H1 (cell line): Measurements from ENCODE around the gene SGCG. TPM values are rescaled to one million over a fixed set of nuclear protein-coding genes. Genes with fewer than 3 reads are reported as not detected.

Experiments used
- CTCF ChIA-PET: fragments of 300-600 bp; sonication (Branson Sonifier 250); formaldehyde crosslinking; loops from one replicate; lab custom pipeline; 2021; ENCODE audit not compliant: partially characterized antibody; lab: Charles Lee
- POLR2A ChIA-PET: fragments of 300-600 bp; sonication (Branson Sonifier 250); formaldehyde crosslinking; loops from one replicate; lab custom pipeline; 2021; ENCODE audit warnings: inconsistent platforms; ENCODE audit not compliant: partially characterized antibody; lab: Charles Lee
- DNase-seq, 2 experiments: peaks; one replicate each; pipeline versions ENCODE4 v3.0.0 to v3.0.0-alpha.2; 2010 to 2022; ENCODE audit warnings: low spot score in 2 of 2, low read depth in 1 of 2, mixed read lengths in 1 of 2
- FAIRE-seq: peaks from 2 replicates; lab custom pipeline; 2011; peaks lifted over from hg19 to GRCh38; lab: Jason Lieb, UNC
- H2AFZ ChIP-seq: 2 replicates; pipeline ENCODE4 v1.8.1; 2012; ENCODE audit warnings: low read length, inconsistent platforms
- H2AK5ac ChIP-seq: 2 replicates; pipeline ENCODE4 v1.6.1; 2013; ENCODE audit warnings: low read depth, low read length
- H2BK120ac ChIP-seq: replicated peaks from 2 replicates; pipeline ENCODE3; 2013; ENCODE audit warnings: low read depth, low read length, inconsistent platforms
- H2BK12ac ChIP-seq: 2 replicates; pipeline ENCODE4 v1.6.1; 2013; ENCODE audit warnings: low read depth, low read length
- H2BK15ac ChIP-seq: 2 replicates; pipeline ENCODE4 v1.6.1; 2013; ENCODE audit warnings: low read length
- H2BK20ac ChIP-seq: 2 replicates; pipeline ENCODE4 v1.6.1; 2013; ENCODE audit warnings: low read length
- H2BK5ac ChIP-seq: 2 replicates; pipeline ENCODE4 v1.6.1; 2013; ENCODE audit warnings: low read depth, low read length
- H3K14ac ChIP-seq: 2 replicates; pipeline ENCODE4 v1.6.1; 2013; ENCODE audit warnings: inconsistent platforms; ENCODE audit not compliant: insufficient read length
- H3K18ac ChIP-seq: 2 replicates; pipeline ENCODE4 v1.6.1; 2013; ENCODE audit warnings: low read length; ENCODE audit errors: extremely low read depth
- H3K23ac ChIP-seq: 2 replicates; pipeline ENCODE4 v1.6.1; 2013; ENCODE audit warnings: inconsistent platforms; ENCODE audit not compliant: insufficient read length
- H3K23me2 ChIP-seq: 2 replicates; pipeline ENCODE4 v1.6.1; 2013; ENCODE audit warnings: low read depth, low read length
- H3K27ac ChIP-seq: 2 replicates; pipeline ENCODE4 v1.6.1; 2011; ENCODE audit warnings: low read depth, low read length, inconsistent platforms
- H3K27me3 ChIP-seq, 4 experiments: replicated peaks in 1 of 4; 1 replicate in 1 of 4; 2 replicates in 3 of 4; pipeline versions ENCODE4 v1.6.1 to v1.8.1; 2011 to 2013; ENCODE audit warnings: low read length in 3 of 4, mild to moderate bottlenecking in 3 of 4, inconsistent platforms in 2 of 4, mixed read lengths in 2 of 4, moderate library complexity in 1 of 4; ENCODE audit not compliant: control insufficient read depth in 3 of 4, insufficient read depth in 3 of 4; ENCODE audit errors: extremely low read depth in 1 of 4
- H3K36me3 ChIP-seq, 4 experiments: 2 replicates each; pipeline versions ENCODE4 v1.6.1 to v1.8.1; 2011 to 2013; ENCODE audit warnings: mild to moderate bottlenecking in 4 of 4, low read length in 3 of 4, moderate library complexity in 2 of 4, control low read depth in 1 of 4, inconsistent platforms in 1 of 4; ENCODE audit not compliant: insufficient read depth in 4 of 4, control insufficient read depth in 2 of 4
- H3K4ac ChIP-seq: replicated peaks from 2 replicates; pipeline ENCODE3; 2013; ENCODE audit warnings: low read length, low read depth, mixed read lengths, inconsistent platforms; ENCODE audit not compliant: insufficient read length
- H3K4me1 ChIP-seq, 4 experiments: replicated peaks in 1 of 4; 1 replicate in 1 of 4; 2 replicates in 3 of 4; pipeline versions ENCODE4 v1.6.1 to v1.8.1; 2011 to 2013; ENCODE audit warnings: low read length in 3 of 4, inconsistent platforms in 2 of 4, mixed read lengths in 1 of 4; ENCODE audit not compliant: insufficient read depth in 4 of 4, control insufficient read depth in 3 of 4
- H3K4me2 ChIP-seq, 2 experiments: 2 replicates each; pipeline versions ENCODE4 v1.6.1 to v1.8.1; 2011 to 2013; ENCODE audit warnings: low read depth in 2 of 2, low read length in 2 of 2, control low read depth in 1 of 2, inconsistent platforms in 1 of 2, mild to moderate bottlenecking in 1 of 2; ENCODE audit not compliant: insufficient read depth in 1 of 2
- H3K4me3 ChIP-seq, 4 experiments: fragments of 200-600, 300-600 bp in 1 of 4; sonication (generic), shearing (Covaris generic), sonication (Bioruptor Twin) in 1 of 4; 2 replicates each; pipeline versions ENCODE4 v1.5.1 to v1.8.1; 2011 to 2016; ENCODE audit warnings: low read length in 4 of 4, low read depth in 3 of 4, control low read depth in 2 of 4, inconsistent platforms in 2 of 4, mild to moderate bottlenecking in 2 of 4, mixed read lengths in 1 of 4, moderate library complexity in 1 of 4; ENCODE audit not compliant: insufficient read depth in 2 of 4; ENCODE audit errors: extremely low read depth in 1 of 4
- H3K56ac ChIP-seq: replicated peaks from 2 replicates; pipeline ENCODE3; 2013; ENCODE audit warnings: low read depth, mild to moderate bottlenecking, mixed read lengths, low read length, inconsistent platforms; ENCODE audit not compliant: insufficient read length
- H3K79me1 ChIP-seq: 2 replicates; pipeline ENCODE4 v1.6.1; 2013; ENCODE audit warnings: low read depth, low read length, control low read depth
- H3K79me2 ChIP-seq, 2 experiments: 2 replicates each; pipeline versions ENCODE4 v1.6.1 to v1.8.1; 2012 to 2013; ENCODE audit warnings: low read length in 2 of 2, mild to moderate bottlenecking in 2 of 2, inconsistent platforms in 1 of 2; ENCODE audit not compliant: insufficient read depth in 2 of 2, control insufficient read depth in 1 of 2
- H3K9ac ChIP-seq, 4 experiments: replicated peaks in 1 of 4; 1 replicate in 1 of 4; 2 replicates in 3 of 4; pipeline versions ENCODE4 v1.6.1 to v1.8.1; 2011 to 2013; ENCODE audit warnings: low read depth in 3 of 4, low read length in 3 of 4, control low read depth in 2 of 4, mild to moderate bottlenecking in 2 of 4, moderate library complexity in 2 of 4, inconsistent platforms in 1 of 4; ENCODE audit errors: extremely low read depth in 1 of 4
- H3K9me3 ChIP-seq, 2 experiments: 2 replicates each; pipeline versions ENCODE4 v1.6.1 to v1.8.1; 2012 to 2013; ENCODE audit warnings: mild to moderate bottlenecking in 2 of 2, moderate library complexity in 2 of 2, control low read depth in 1 of 2, inconsistent platforms in 1 of 2, low read depth in 1 of 2, low read length in 1 of 2, mixed read lengths in 1 of 2; ENCODE audit not compliant: insufficient read depth in 2 of 2
- H4K20me1 ChIP-seq, 2 experiments: replicated peaks in 1 of 2; 2 replicates each; pipeline versions ENCODE3 to v1.8.1; 2011 to 2013; ENCODE audit warnings: inconsistent platforms in 2 of 2, low read length in 2 of 2, mild to moderate bottlenecking in 1 of 2; ENCODE audit not compliant: insufficient read depth in 2 of 2, control insufficient read depth in 1 of 2
- H4K5ac ChIP-seq: 2 replicates; pipeline ENCODE4 v1.6.1; 2013; ENCODE audit warnings: low read length, low read depth, mixed read lengths, inconsistent platforms; ENCODE audit not compliant: insufficient read length
- H4K8ac ChIP-seq: 2 replicates; pipeline ENCODE4 v1.8.0; 2013; ENCODE audit warnings: mild to moderate bottlenecking, moderate library complexity, low read length, inconsistent platforms; ENCODE audit not compliant: insufficient read depth; ENCODE audit errors: extremely low read depth
- H4K91ac ChIP-seq: replicated peaks from 2 replicates; pipeline ENCODE3; 2013; ENCODE audit warnings: low read length, mixed read lengths, inconsistent platforms; ENCODE audit not compliant: insufficient read length
- CTBP2 ChIP-seq: IDR thresholded peaks from 2 replicates; pipeline ENCODE4 v1.7.0; 2011; ENCODE audit warnings: borderline replicate concordance, mild to moderate bottlenecking, moderate library complexity, mixed read lengths, low read length; ENCODE audit not compliant: insufficient read depth, insufficient read length
- KDM1A ChIP-seq: fragments of 200-600, 300-600 bp; sonication (generic); IDR thresholded peaks from 2 replicates; pipeline ENCODE4 v1.7.1; 2016; ENCODE audit warnings: mild to moderate bottlenecking, low read length, borderline replicate concordance
- NANOG ChIP-seq: IDR thresholded peaks from 2 replicates; pipeline ENCODE4 v1.6.1; 2011; ENCODE audit warnings: low read length, low read depth, mild to moderate bottlenecking, inconsistent platforms; ENCODE audit not compliant: insufficient read depth, poor library complexity, severe bottlenecking
- RAD21 ChIP-seq, 2 experiments: IDR thresholded peaks in 1 of 2; conservative IDR thresholded peaks in 1 of 2; 2 replicates each; pipeline ENCODE4 v1.6.1; 2011; ENCODE audit warnings: low read depth in 2 of 2, low read length in 2 of 2, improper control_type of control experiment in 1 of 2, inconsistent platforms in 1 of 2, mild to moderate bottlenecking in 1 of 2, moderate library complexity in 1 of 2
- RFX5 ChIP-seq: IDR thresholded peaks from 2 replicates; pipeline ENCODE4 v1.6.1; 2011; ENCODE audit warnings: low read depth, low read length, improper control_type of control experiment, borderline replicate concordance
- SIN3A ChIP-seq, 2 experiments: IDR thresholded peaks in 1 of 2; conservative IDR thresholded peaks in 1 of 2; 2 replicates each; pipeline ENCODE4 v1.6.1; 2011 to 2012; ENCODE audit warnings: low read length in 2 of 2, improper control_type of control experiment in 1 of 2, low read depth in 1 of 2, mild to moderate bottlenecking in 1 of 2
- SIX5 ChIP-seq: IDR thresholded peaks from 2 replicates; pipeline ENCODE4 v1.6.1; 2011; ENCODE audit warnings: mild to moderate bottlenecking, low read depth, low read length
- TBP ChIP-seq: IDR thresholded peaks from 2 replicates; pipeline ENCODE4 v1.6.1; 2011; ENCODE audit warnings: low read depth, low read length, improper control_type of control experiment
- TEAD4 ChIP-seq: IDR thresholded peaks from 2 replicates; pipeline ENCODE4 v1.6.1; 2012; ENCODE audit warnings: low read depth, low read length, inconsistent platforms, mixed read lengths
- WGBS, 2 experiments: shearing (Covaris generic) in 1 of 2; methylation state at CpG; one replicate each; pipeline versions ENCODE4 v1.1.6 to v1.1.7; 2013 to 2015; ENCODE audit warnings: low lambda C conversion rate in 2 of 2, mixed read lengths in 2 of 2, inconsistent platforms in 1 of 2, low coverage in 1 of 2, missing lambda C conversion rate in 1 of 2; ENCODE audit not compliant: insufficient replicate concordance in 2 of 2, insufficient coverage in 1 of 2, insufficient read length in 1 of 2; ENCODE audit errors: extremely low coverage in 1 of 2, missing lambda C conversion rate in 1 of 2; 5-methylcytosine and 5-hydroxymethylcytosine counted together
- polyA plus RNA-seq, 7 experiments: library from polyadenylated mRNA; depleted of rRNA in 3 of 7; stranded (reverse) in 5 of 7; unstranded in 2 of 7; fragments of >200 nt in 5 of 7; fragments of 200-250 nt in 2 of 7; gene quantifications; 1 replicate in 5 of 7; 2 replicates in 1 of 7; 4 replicates in 1 of 7; pipeline versions ENCODE4 v1.2.1 to v1.2.3, GENCODE V29; 2011 to 2013; ENCODE audit warnings: missing spikeins in 2 of 7, mixed read lengths in 2 of 7
- total RNA-seq: library from RNA; stranded (reverse); fragmentation: NEBNext Ultra II Directional; extraction: Animal tissue kit (Norgen Biotek cat#: 25700); gene quantifications from 2 replicates; pipeline ENCODE4 v1.2.1, GENCODE V29; 2021
- TF ChIP-seq, protein P1 (sequence below): IDR thresholded peaks from 2 replicates; pipeline ENCODE4 v1.6.1; 2011; ENCODE audit warnings: low read depth, mild to moderate bottlenecking, low read length; ENCODE audit not compliant: insufficient read depth

SGCG gene
- total and polyA plus RNA-seq, 2 of the 8 experiments (the other 6 are each of a cell fraction or from before 2014, with no cell fraction given) = 0.05 TPM; not detected in 1

DNA sequence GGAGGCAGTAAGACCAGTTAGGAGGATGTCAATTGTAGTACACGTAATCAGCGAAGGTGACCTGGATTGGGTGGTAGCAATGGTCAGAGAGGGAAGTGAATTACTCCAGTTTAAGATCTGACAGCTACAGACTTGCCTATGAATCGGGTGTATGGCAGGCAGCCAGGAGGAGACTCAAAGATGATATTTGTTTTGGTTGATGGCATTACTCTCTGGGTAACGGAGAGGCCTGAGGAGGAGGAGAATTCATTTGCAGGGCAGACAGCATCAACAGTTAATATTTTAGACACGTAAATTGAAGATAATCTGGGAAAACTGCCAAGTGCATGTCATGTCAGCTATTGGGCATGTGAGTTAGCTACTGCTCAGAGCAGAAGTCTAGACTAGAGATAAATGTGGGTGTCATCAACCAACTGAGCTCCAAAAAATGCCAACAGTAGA is 109.2 kb downstream of the SGCG start:
- no peak overlapping the region for H2BK20ac ChIP-seq
- no peak overlapping the region for H3K4me2 ChIP-seq
- FAIRE-seq = no peak
- no peak overlapping the region for H2BK120ac ChIP-seq
- H3K56ac ChIP-seq = no peak overlapping the region
- no peak overlapping the region for H3K4me3 ChIP-seq
- no peak overlapping the region for H2BK15ac ChIP-seq
- no peak overlapping the region for H3K4ac ChIP-seq
- no peaks in the 10 kb centered on the region for H3K79me1 ChIP-seq
- H4K5ac ChIP-seq = no peak overlapping the region
- H3K9me3 ChIP-seq = no peaks in the 10 kb centered on the region
- no peaks in the 10 kb centered on the region for H3K4me1 ChIP-seq
- H3K27ac ChIP-seq = no peak overlapping the region
- H3K23ac ChIP-seq = no peak overlapping the region
- H3K36me3 ChIP-seq = no peaks in the 10 kb centered on the region; a peak in 1 of 8 replicates
- DNase-seq = no peak
- no peak overlapping the region for H2BK12ac ChIP-seq
- no peak overlapping the region for H2BK5ac ChIP-seq
- H3K9ac ChIP-seq = no peak overlapping the region
- no peak overlapping the region for H3K18ac ChIP-seq
- WGBS, 2 experiments = 91% methylated on average over 5 of the region's 5 CpGs; no CpG with 5 or more reads in 1 of the 2 experiments
- H3K27me3 ChIP-seq = no peaks in the 10 kb centered on the region
- no peaks in the 10 kb centered on the region for H4K20me1 ChIP-seq
- CTCF ChIA-PET = no interaction called here
- H4K8ac ChIP-seq = no peak overlapping the region
- no peak overlapping the region for H2AK5ac ChIP-seq
- no peaks in the 10 kb centered on the region for H3K23me2 ChIP-seq
- TF ChIP-seq SIX5 = no peak
- no peak for TF ChIP-seq SIN3A (conservative IDR thresholded peaks at IDR 0.05 in 1 of 2, IDR thresholded peaks at IDR 0.05 in 1 of 2; ENCODE audit: low read depth in 1 of 2, low read length in 2 of 2)
- TF ChIP-seq TEAD4 = no peak
- TF ChIP-seq CTBP2 = no peak
- no peak for TF ChIP-seq RFX5
- TF ChIP-seq, protein P1, sequence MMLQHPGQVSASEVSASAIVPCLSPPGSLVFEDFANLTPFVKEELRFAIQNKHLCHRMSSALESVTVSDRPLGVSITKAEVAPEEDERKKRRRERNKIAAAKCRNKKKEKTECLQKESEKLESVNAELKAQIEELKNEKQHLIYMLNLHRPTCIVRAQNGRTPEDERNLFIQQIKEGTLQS = no peak
- TF ChIP-seq RAD21 (IDR thresholded peaks at IDR 0.05 in 1 of 2, conservative IDR thresholded peaks at IDR 0.05 in 1 of 2; ENCODE audit: low read depth in 2 of 2, low read length in 2 of 2) = no peak
- no peak for TF ChIP-seq TBP
- TF ChIP-seq KDM1A = no peak
- TF ChIP-seq NANOG = no peak
- TF ChIP-seq, all 59 proteins: peak for 0
- Histone ChIP-seq H3K14ac (no peak overlapping the region), H3K79me2 (no peaks in the 10 kb centered on the region), H2AFZ (0 out of 2 replicates have a peak overlapping the region, but pooled peaks have one; percentile 16), H4K91ac (no peak overlapping the region)
- POLR2A ChIA-PET = no interaction called here
